ENCODE measurements around the gene TRIM41. TPM values are rescaled to one million over a fixed set of nuclear protein-coding genes. Genes with fewer than 3 reads are reported as not detected.
"Not testable (repeated sequence)": the region's sequence is repeated elsewhere in the genome, so short reads cannot be mapped to it uniquely, and the experiment has no call there.

TRIM41 gene
- 10 to 100 TPM; 30.5 to 35.2 (median 32.2) TPM for polyA plus RNA-seq (ENCODE audit: insufficient read length in 3 of 3)

- DNase-seq (ENCODE audit: low read depth in 3 of 3, low spot score in 2 of 3): peak in 2 of 3 donors; percentile 90 to 92
These were observed at the start of gene TRIM41 for GRCh38 chr5:181223058-181223728. TRIM41 (plus strand) TSS chr5:181223281; CDS start chr5:181224000, 719 bp downstream.

- no peak for DNase-seq (ENCODE audit: low read depth in 3 of 3, low spot score in 2 of 3)
These were observed 49.4 kb upstream of the TRIM41 start for GRCh38 chr5:181173420-181174342.

GRCh38 chr5:181176254-181176952 lies 46.7 kb upstream of the TRIM41 start:
- no peak for DNase-seq (ENCODE audit: low read depth in 3 of 3, low spot score in 2 of 3)

- not testable (repeated sequence) for DNase-seq (ENCODE audit: low read depth in 3 of 3, low spot score in 2 of 3)
These were observed 45.5 kb upstream of the TRIM41 start for GRCh38 chr5:181177559-181177958.

- DNase-seq (ENCODE audit: low read depth in 3 of 3, low spot score in 2 of 3): no peak
These were observed 41.2 kb upstream of the TRIM41 start for GRCh38 chr5:181181650-181182565.

GRCh38 chr5:181182651-181183050 lies 40.4 kb upstream of the TRIM41 start:
- DNase-seq (ENCODE audit: low read depth in 3 of 3, low spot score in 2 of 3): no peak

GRCh38 chr5:181184845-181185216 lies 38.2 kb upstream of the TRIM41 start:
- no peak for DNase-seq (ENCODE audit: low read depth in 3 of 3, low spot score in 2 of 3)

GRCh38 chr5:181185560-181185959 lies 37.5 kb upstream of the TRIM41 start:
- no peak for DNase-seq (ENCODE audit: low read depth in 3 of 3, low spot score in 2 of 3)

GRCh38 chr5:181186022-181186421 lies 37.1 kb upstream of the TRIM41 start:
- DNase-seq (ENCODE audit: low read depth in 3 of 3, low spot score in 2 of 3): no peak

- DNase-seq (ENCODE audit: low read depth in 3 of 3, low spot score in 2 of 3): no peak
These were observed 36.0 kb upstream of the TRIM41 start for GRCh38 chr5:181186986-181187499.

GRCh38 chr5:181187500-181188213 lies 35.4 kb upstream of the TRIM41 start:
- no peak for DNase-seq (ENCODE audit: low read depth in 3 of 3, low spot score in 2 of 3)

- DNase-seq (ENCODE audit: low read depth in 3 of 3, low spot score in 2 of 3): no peak
These were observed 34.2 kb upstream of the TRIM41 start for GRCh38 chr5:181188700-181189362.

- DNase-seq (ENCODE audit: low read depth in 3 of 3, low spot score in 2 of 3): no peak
These were observed 33.6 kb upstream of the TRIM41 start for GRCh38 chr5:181189363-181189961.

- DNase-seq (ENCODE audit: low read depth in 3 of 3, low spot score in 2 of 3): no peak
These were observed 32.9 kb upstream of the TRIM41 start for GRCh38 chr5:181189962-181190710.

GRCh38 chr5:181190711-181191525 lies 32.2 kb upstream of the TRIM41 start:
- DNase-seq (ENCODE audit: low read depth in 3 of 3, low spot score in 2 of 3): no peak

GRCh38 chr5:181191526-181192336 lies 31.4 kb upstream of the TRIM41 start:
- peak in 2 of 3 donors; percentile 87 to 90 for DNase-seq (ENCODE audit: low read depth in 3 of 3, low spot score in 2 of 3)

Data from right renal cortex interstitium (tissue), 3 donors.